ENCODE measurements around the gene SPINK8. TPM values are rescaled to one million over a fixed set of nuclear protein-coding genes. Genes with fewer than 3 reads are reported as not detected.

SPINK8 gene
- total RNA-seq, 6 donors from 2014 or later: not detected

GRCh38 chr3:48280881-48281280, 52.6 kb downstream of the SPINK8 start:
- Histone ChIP-seq H3K9me3 (no peaks in the 10 kb centered on the region), H3K27me3 (no peaks in the 10 kb centered on the region), H3K36me3 (no peaks in the 10 kb centered on the region), H3K27ac (no peak overlapping the region), H3K4me3 (no peak overlapping the region), H3K4me1 (no peaks in the 10 kb centered on the region)
- WGBS, 2 donors: 87 to 93% methylated on average over 4 of the region's 4 CpGs
- TF ChIP-seq POLR2A (IDR thresholded peaks at IDR 0.05) (no peak), POLR2AphosphoS5 (IDR thresholded peaks at IDR 0.05) (no peak), CTCF (IDR thresholded peaks at IDR 0.05) (no peak), EP300 (IDR thresholded peaks at IDR 0.05) (no peak)
- no peak for ATAC-seq (ENCODE audit: low FRiP score in 2 of 2)
- DNase-seq: no peak

- no peak overlapping the region for H3K4me3 ChIP-seq
- no peak overlapping the region for H3K27ac ChIP-seq
- H3K36me3 ChIP-seq: no peaks in the 10 kb centered on the region
- no peaks in the 10 kb centered on the region for H3K9me3 ChIP-seq
- no peaks in the 10 kb centered on the region for H3K27me3 ChIP-seq
- no peak for ATAC-seq (ENCODE audit: low FRiP score in 2 of 2)
- TF ChIP-seq CTCF (IDR thresholded peaks at IDR 0.05) (no peak), EP300 (IDR thresholded peaks at IDR 0.05) (no peak), POLR2AphosphoS5 (IDR thresholded peaks at IDR 0.05) (no peak), POLR2A (IDR thresholded peaks at IDR 0.05) (no peak)
- WGBS, 2 donors: 78% methylated on average over 4 of the region's 4 CpGs
- DNase-seq: no peak
- no peaks in the 10 kb centered on the region for H3K4me1 ChIP-seq
Measured at GRCh38 chr3:48278884-48279559, 54.4 kb downstream of the SPINK8 start.

GRCh38 chr3:48276911-48277641, 56.4 kb downstream of the SPINK8 start:
- 91 to 96% methylated on average over 7 of the region's 7 CpGs for WGBS, 2 donors
- H3K4me1 ChIP-seq: peaks cover 0 to 4% (median 0%) of the 10 kb centered on the region in 4 donors

GRCh38 chr3:48275287-48276027, 58.0 kb downstream of the SPINK8 start:
- peaks cover 0 to 4% (median 0%) of the 10 kb centered on the region in 4 donors for H3K4me1 ChIP-seq
- TF ChIP-seq POLR2A (IDR thresholded peaks at IDR 0.05) (no peak), CTCF (IDR thresholded peaks at IDR 0.05) (no peak), POLR2AphosphoS5 (IDR thresholded peaks at IDR 0.05) (no peak), EP300 (IDR thresholded peaks at IDR 0.05) (no peak)
- whole genome bisulfite sequencing, 2 donors: 62 to 65% methylated on average over 8 of the region's 8 CpGs
- H3K27ac ChIP-seq: no peak overlapping the region
- no peak for DNase-seq
- ATAC-seq (ENCODE audit: low FRiP score in 2 of 2): no peak
- H3K9me3 ChIP-seq: no peaks in the 10 kb centered on the region
- no peaks in the 10 kb centered on the region for H3K36me3 ChIP-seq
- no peaks in the 10 kb centered on the region for H3K27me3 ChIP-seq
- H3K4me3 ChIP-seq: no peak overlapping the region

More at GRCh38 chr3:48276911-48277641, 56.4 kb downstream of the SPINK8 start:
- H3K27me3 ChIP-seq: no peaks in the 10 kb centered on the region
- TF ChIP-seq POLR2A (IDR thresholded peaks at IDR 0.05) (no peak), CTCF (IDR thresholded peaks at IDR 0.05) (no peak), POLR2AphosphoS5 (IDR thresholded peaks at IDR 0.05) (no peak), EP300 (IDR thresholded peaks at IDR 0.05) (no peak)
- DNase-seq: no peak
- no peak overlapping the region for H3K4me3 ChIP-seq
- H3K27ac ChIP-seq: no peak overlapping the region
- H3K36me3 ChIP-seq: no peaks in the 10 kb centered on the region
- no peak for ATAC-seq (ENCODE audit: low FRiP score in 2 of 2)
- H3K9me3 ChIP-seq: no peaks in the 10 kb centered on the region

Data from upper lobe of left lung (tissue), 6 donors.